HUES6 (cell line): ENCODE results near the gene DEFB125.

Source experiments
- H3K27ac ChIP-seq: 2 replicates; pipeline ENCODE4 v1.7.0; 2013; ENCODE audit warnings: low read depth, mild to moderate bottlenecking, low read length, inconsistent platforms
- H3K27me3 ChIP-seq: 2 replicates; pipeline ENCODE4 v1.6.1; 2013; ENCODE audit warnings: low read length; ENCODE audit not compliant: control insufficient read depth, insufficient read depth
- H3K36me3 ChIP-seq: 2 replicates; pipeline ENCODE4 v1.6.1; 2013; ENCODE audit warnings: low read length; ENCODE audit not compliant: control insufficient read depth, insufficient read depth
- H3K4me1 ChIP-seq: 2 replicates; pipeline ENCODE4 v1.6.1; 2013; ENCODE audit warnings: low read length; ENCODE audit not compliant: control insufficient read depth, insufficient read depth
- H3K4me3 ChIP-seq: 2 replicates; pipeline ENCODE4 v1.5.1; 2013; ENCODE audit warnings: low read depth, low read length
- H3K9ac ChIP-seq: one replicate; pipeline ENCODE4 v1.6.1; 2013; ENCODE audit warnings: mild to moderate bottlenecking, low read length
- H3K9me3 ChIP-seq: 2 replicates; pipeline ENCODE4 v1.6.1; 2013; ENCODE audit warnings: low read depth, low read length; ENCODE audit not compliant: control insufficient read depth, insufficient read depth

The DEFB125 gene

DNA sequence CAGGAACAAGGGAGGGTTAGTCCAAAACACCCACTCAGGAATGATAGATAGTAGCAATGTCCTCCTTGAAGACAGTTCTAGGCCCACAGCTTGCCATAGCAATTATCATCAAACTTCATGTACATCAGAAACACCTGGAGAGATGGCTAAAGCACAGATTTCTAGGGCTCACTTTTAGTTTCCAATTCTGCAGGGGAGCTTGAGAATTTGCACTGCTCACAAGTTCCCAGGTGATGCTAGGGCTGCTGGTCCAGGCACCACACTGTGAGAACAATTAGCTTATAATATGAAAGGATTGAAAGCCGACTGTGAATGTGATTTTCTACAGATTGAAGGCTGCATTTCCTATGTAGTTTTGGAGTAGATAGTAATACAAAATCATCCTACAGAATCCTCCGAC is 58.4 kb downstream of the DEFB125 start:
- peaks cover 27% of the 10 kb centered on the region for H3K27me3 ChIP-seq
- H3K27ac ChIP-seq: no peak overlapping the region
- no peak overlapping the region for H3K9ac ChIP-seq
- H3K4me3 ChIP-seq: no peak overlapping the region
- no peaks in the 10 kb centered on the region for H3K36me3 ChIP-seq
- H3K4me1 ChIP-seq: peaks cover 7% of the 10 kb centered on the region; the same call in 1 of the 2 replicates
- H3K9me3 ChIP-seq: no peaks in the 10 kb centered on the region
